COLO829 (cell line): ENCODE data around the gene GATA2.

Experiments used
- DNase-seq: peaks from one replicate; pipeline ENCODE4 v3.0.0; 2012; ENCODE audit warnings: low spot score

The GATA2 gene

DNA sequence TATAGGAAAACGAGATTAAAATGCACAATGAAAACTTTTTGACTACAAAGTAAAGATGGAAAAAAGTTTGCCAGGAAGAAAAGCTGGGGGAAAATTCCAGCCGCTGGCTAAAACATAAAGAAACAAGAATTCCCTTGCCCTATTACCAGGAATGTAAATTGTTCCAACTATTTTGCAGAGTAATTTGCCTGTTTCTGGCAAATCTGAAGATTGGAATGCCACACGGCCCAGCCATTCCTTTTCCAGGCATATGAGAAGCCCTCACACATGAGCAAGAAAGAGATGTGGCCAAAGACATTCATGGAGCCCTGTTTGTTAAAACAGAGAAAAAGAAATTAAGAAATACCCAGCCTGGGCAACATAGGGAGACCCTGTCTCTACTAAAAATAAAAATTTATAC is 8.4 kb upstream of the GATA2 start:
- no peak for DNase-seq

GRCh38 chr3:128500556-128500955 is 7.6 kb upstream of the GATA2 start:
- DNase-seq = no peak

DNA sequence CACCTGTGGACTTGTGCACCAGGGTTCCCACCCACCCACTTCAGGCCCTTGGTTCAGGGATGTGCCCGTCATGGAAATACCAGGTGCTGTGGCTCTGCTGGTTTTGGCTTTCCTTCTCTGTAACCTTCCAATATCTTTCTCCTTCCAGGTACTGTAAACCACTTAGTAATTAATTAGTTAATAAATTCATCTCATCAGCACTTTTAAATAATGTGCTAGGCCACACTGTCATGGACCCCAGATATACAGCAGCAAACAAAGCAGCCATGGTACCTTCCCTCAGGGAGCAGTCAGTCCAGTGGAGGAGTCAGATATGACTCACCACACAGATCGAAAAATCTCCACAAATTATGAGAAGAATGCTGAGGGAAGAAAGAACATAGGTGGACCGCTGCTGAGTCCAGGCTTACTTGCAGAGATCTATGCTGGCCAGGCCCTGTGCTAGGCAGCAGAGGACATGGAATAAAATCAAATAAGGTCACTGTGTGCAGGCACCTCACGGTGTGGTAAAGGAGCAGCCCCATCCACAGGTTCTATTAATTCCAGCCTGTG is 6.8 kb upstream of the GATA2 start:
- DNase-seq = no peak

GRCh38 chr3:128498901-128499530 is 6.0 kb upstream of the GATA2 start:
- DNase-seq = no peak

GRCh38 chr3:128498127-128498626 is 5.2 kb upstream of the GATA2 start:
- no peak for DNase-seq

- peak; percentile 57 for DNase-seq
Observed at GRCh38 chr3:128497305-128498126, 4.5 kb upstream of the GATA2 start.

GRCh38 chr3:128496602-128497304 is 3.8 kb upstream of the GATA2 start:
- DNase-seq = no peak

- DNase-seq = no peak
Observed at GRCh38 chr3:128496019-128496601, 3.1 kb upstream of the GATA2 start.

- DNase-seq = no peak
Observed at GRCh38 chr3:128495435-128495970, 2.5 kb upstream of the GATA2 start.

GRCh38 chr3:128494367-128494650 is 1.3 kb upstream of the GATA2 start:
- no peak for DNase-seq

DNA sequence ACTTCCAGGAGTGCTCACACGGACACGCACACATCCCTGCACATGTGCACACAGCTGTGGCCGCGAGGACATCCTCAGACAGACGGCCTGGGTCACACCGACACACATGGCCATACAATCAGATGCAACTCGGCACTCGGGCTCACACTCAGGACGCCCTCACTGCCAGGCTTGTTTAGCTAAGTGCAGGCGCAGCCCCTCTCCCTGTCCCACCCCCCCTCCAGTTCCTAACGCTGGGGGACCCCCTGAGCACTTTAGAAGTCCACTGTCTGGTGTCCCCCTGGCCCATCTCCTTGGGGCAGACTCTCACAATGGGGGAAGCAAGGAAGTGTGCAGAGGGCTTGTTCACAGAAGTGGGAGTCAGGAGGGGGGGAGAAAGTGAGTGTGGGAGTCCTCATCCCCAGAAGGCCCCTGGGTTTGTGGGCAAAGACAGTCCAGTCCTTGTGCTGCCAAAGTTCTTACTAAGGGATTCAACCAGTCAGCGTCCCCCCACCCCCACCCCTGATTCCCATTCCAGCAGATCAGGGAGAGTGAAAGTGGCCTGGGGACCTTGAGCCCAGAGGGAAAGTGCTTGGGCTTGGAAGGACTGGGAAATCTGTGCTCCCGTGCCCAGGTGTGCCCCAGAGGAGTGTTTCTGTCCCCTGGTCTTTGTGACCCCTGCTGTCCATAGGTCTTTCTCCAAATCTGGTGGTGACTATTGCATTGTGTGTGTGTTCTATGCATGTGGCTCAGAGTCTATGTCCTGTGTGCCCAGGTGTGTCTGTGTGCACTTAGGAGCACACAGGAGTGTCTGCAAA is 767 bp upstream of the GATA2 start:
- no peak for DNase-seq

DNA sequence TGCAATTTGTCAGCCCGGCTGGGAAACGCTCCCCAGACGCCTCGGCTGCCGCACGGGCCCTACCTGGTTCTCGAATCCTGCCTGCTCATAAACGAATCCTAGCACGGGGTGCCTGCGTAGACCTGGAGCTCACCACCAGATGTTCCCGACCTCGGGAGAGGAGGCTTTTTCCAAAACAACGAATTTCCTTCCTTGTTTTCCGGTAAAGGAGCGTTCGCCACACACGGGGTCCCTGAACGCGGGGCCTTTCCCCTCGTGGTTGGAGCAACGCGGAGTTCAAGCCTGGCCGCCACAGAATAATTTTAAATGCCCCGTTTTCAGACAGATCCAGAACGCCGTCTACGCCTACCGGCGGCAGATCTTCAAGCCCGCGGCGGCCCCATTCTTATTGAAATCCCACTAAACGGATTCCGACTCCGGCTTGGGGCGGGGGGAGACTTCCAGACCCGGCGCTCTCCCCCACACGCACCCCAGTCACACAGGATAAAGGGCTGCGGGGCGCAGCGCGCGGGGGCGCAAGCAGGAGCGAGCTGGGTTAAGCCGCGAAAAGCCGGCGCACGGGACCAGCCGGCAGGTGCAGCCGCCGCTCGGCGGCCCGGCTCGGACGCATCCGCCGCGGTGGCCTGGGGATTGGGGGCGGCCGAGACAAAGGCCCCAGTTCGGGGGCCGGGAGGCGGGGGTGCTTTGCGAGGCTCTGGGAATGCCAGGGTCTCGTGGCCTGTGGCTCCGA is 895 bp downstream of the GATA2 start:
- no peak for DNase-seq

- no peak for DNase-seq
Observed at GRCh38 chr3:128491691-128491940, 1.4 kb downstream of the GATA2 start.

DNA sequence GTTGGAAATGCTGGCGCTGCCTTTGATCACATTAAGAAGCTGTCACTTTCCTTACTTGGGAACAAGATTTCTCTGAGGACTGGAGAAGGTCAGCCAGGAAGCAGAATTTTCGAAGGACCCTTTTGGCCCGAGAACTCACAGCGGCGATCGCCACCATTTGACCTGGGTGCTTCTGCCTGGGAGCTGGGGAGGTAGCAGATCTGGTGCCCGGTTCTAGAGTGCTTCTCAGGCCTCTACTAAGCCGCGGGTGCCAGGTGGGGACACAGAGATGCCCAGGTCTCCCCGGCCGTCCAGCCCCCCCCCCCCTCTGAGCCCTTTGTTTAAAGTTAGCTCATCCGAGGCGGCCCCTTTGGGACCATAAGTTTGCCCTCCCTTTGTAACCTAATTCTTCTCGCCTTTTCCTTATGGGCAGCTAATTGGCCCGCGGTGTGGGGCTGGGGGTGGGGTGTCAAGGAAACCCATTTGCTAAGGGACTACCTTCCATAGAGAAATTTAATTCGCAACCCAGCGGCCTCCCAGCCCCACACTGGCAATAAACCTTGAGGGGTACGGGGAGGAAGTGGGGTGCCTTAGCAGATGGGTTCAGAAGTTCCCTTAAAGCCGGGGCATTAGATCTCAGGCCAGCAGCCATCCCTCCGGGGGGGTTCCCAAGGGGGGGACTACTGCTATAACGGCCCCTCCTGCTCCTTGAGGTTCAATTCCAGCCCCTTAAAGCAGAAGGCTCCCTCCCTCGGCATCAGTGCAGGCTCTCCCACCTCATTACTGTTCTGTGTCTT is 1.9 kb downstream of the GATA2 start:
- DNase-seq = no peak

GRCh38 chr3:128490650-128490914 is 2.4 kb downstream of the GATA2 start:
- DNase-seq = no peak

- no peak for DNase-seq
Observed at GRCh38 chr3:128489927-128490649, 2.9 kb downstream of the GATA2 start.

DNA sequence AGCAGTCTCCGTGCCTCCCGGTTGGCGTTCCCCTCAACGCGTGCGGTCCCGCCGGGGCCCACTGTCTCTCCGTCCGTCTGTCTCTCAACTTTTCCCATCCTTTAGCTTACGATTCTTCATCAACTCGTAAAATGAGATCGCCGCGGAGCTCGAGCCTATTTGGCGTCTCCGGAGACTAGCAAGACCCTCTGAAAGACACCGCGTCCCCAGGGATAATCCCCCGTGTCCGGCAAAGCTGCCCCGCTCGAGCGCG is 3.4 kb downstream of the GATA2 start:
- no peak for DNase-seq

GRCh38 chr3:128488991-128489673 is 3.9 kb downstream of the GATA2 start:
- DNase-seq = no peak

GRCh38 chr3:128488636-128488990 is 4.4 kb downstream of the GATA2 start:
- no peak for DNase-seq
